Skin epidermis (tissue), 12 donors: ENCODE results near the gene RFFL.
"Not testable (repeated sequence)": the region's sequence is repeated elsewhere in the genome, so short reads cannot be mapped to it uniquely, and the experiment has no call there.

Experiments used
- H3K27ac ChIP-seq, 21 experiments: fragments of 200-600 bp; sonication (generic) in 11 of 21; one replicate each; pipeline ENCODE4 v1.5.0; 2020; ENCODE audit warnings: mild to moderate bottlenecking in 3 of 21, inconsistent platforms in 2 of 21, moderate library complexity in 2 of 21
- H3K4me3 ChIP-seq, 7 experiments: fragments of 200-600 bp; sonication (generic) in 2 of 7; one replicate each; pipeline ENCODE4 v1.5.0; 2020; ENCODE audit warnings: inconsistent platforms in 2 of 7, mild to moderate bottlenecking in 2 of 7, moderate library complexity in 1 of 7

RFFL gene

GRCh38 chr17:35019386-35020179, 43.9 kb downstream of the RFFL start:
- Histone ChIP-seq H3K27ac (peak overlapping the region in 6 of 21 experiments; percentile 23 to 55 (median 42)), H3K4me3 (no peak overlapping the region)

- H3K27ac ChIP-seq = peak overlapping the region in 2 of 21 experiments; percentile 40 to 45
- no peak overlapping the region for H3K4me3 ChIP-seq
Measured at GRCh38 chr17:35018814-35019213, 44.7 kb downstream of the RFFL start.

GRCh38 chr17:35017021-35017420, 46.5 kb downstream of the RFFL start:
- no peak overlapping the region for H3K27ac ChIP-seq

GRCh38 chr17:35016369-35016768, 47.1 kb downstream of the RFFL start:
- H3K27ac ChIP-seq = no peak overlapping the region
- H3K4me3 ChIP-seq = no peak overlapping the region

More at GRCh38 chr17:35017021-35017420, 46.5 kb downstream of the RFFL start:
- no peak overlapping the region for H3K4me3 ChIP-seq

- Histone ChIP-seq H3K27ac (no peak overlapping the region), H3K4me3 (no peak overlapping the region)
Measured at GRCh38 chr17:35011671-35012216, 51.8 kb downstream of the RFFL start.

- Histone ChIP-seq H3K4me3 (no peak overlapping the region), H3K27ac (no peak overlapping the region)
Measured at GRCh38 chr17:35010093-35010492, 53.4 kb downstream of the RFFL start.

GRCh38 chr17:35006961-35007360, 56.5 kb downstream of the RFFL start:
- Histone ChIP-seq H3K27ac (peak overlapping the region in 1 of 21 experiments; percentile 17), H3K4me3 (no peak overlapping the region)

GRCh38 chr17:35006345-35006744, 57.2 kb downstream of the RFFL start:
- Histone ChIP-seq H3K27ac (no peak overlapping the region), H3K4me3 (no peak overlapping the region)

GRCh38 chr17:35003778-35004177, 59.7 kb downstream of the RFFL start:
- H3K27ac ChIP-seq = no peak overlapping the region
- H3K4me3 ChIP-seq = no peak overlapping the region

GRCh38 chr17:35002876-35003551, 60.5 kb downstream of the RFFL start:
- no peak overlapping the region for H3K27ac ChIP-seq

GRCh38 chr17:35001549-35001948, 62.0 kb downstream of the RFFL start:
- Histone ChIP-seq H3K27ac (no peak overlapping the region), H3K4me3 (no peak overlapping the region)

More at GRCh38 chr17:35002876-35003551, 60.5 kb downstream of the RFFL start:
- H3K4me3 ChIP-seq = no peak overlapping the region

- H3K4me3 ChIP-seq, H3K27ac ChIP-seq: not testable (repeated sequence)
Measured at GRCh38 chr17:35000965-35001364, 62.5 kb downstream of the RFFL start.

GRCh38 chr17:34999456-34999855, 64.1 kb downstream of the RFFL start:
- no peak overlapping the region for H3K4me3 ChIP-seq
- H3K27ac ChIP-seq = no peak overlapping the region

- Histone ChIP-seq H3K4me3 (no peak overlapping the region), H3K27ac (peak overlapping the region in 5 of 21 experiments; percentile 2 to 41 (median 17))
Measured at GRCh38 chr17:34998205-34998604, 65.3 kb downstream of the RFFL start.

GRCh38 chr17:34997355-34997862, 66.1 kb downstream of the RFFL start:
- peak overlapping the region in 2 of 21 experiments; percentile 12 to 20 for H3K27ac ChIP-seq
- no peak overlapping the region for H3K4me3 ChIP-seq

- Histone ChIP-seq H3K4me3 (no peak overlapping the region), H3K27ac (peak overlapping the region in 1 of 21 experiments; percentile 12)
Measured at GRCh38 chr17:34996422-34997285, 66.9 kb downstream of the RFFL start.

GRCh38 chr17:34993031-34993430, 70.5 kb downstream of the RFFL start:
- Histone ChIP-seq H3K4me3 (no peak overlapping the region), H3K27ac (no peak overlapping the region)

- Histone ChIP-seq H3K4me3 (no peak overlapping the region), H3K27ac (no peak overlapping the region)
Measured at GRCh38 chr17:34991606-34992005, 71.9 kb downstream of the RFFL start.

GRCh38 chr17:34990921-34991365, 72.6 kb downstream of the RFFL start:
- Histone ChIP-seq H3K4me3 (no peak overlapping the region), H3K27ac (no peak overlapping the region)

GRCh38 chr17:34989473-34989872, 74.0 kb downstream of the RFFL start:
- Histone ChIP-seq H3K27ac (no peak overlapping the region), H3K4me3 (no peak overlapping the region)
